Activated T-cell treated with anti-CD3 and anti-CD28 coated beads, Interleukin-2, amount 50 U/mL, for 4 hours (primary cell): ENCODE results near the gene GLIS1. TPM values are rescaled to one million over a fixed set of nuclear protein-coding genes. Genes with fewer than 3 reads are reported as not detected.

Source experiments
- ATAC-seq, 2 donors: fragments of 200-7000 bp; cut with Tn5 transposase; one replicate each; pipeline ENCODE4 v1.10.0; 2021
- DNase-seq: peaks from one replicate; pipeline ENCODE4 v3.0.0-alpha.2; 2020
- H3K27me3 Mint-ChIP-seq: one replicate; pipeline ENCODE4 v1.8.0; 2021; ENCODE audit warnings: low read depth, mixed read lengths
- H3K36me3 Mint-ChIP-seq: one replicate; pipeline ENCODE4 v1.8.0; 2022; ENCODE audit warnings: mixed read lengths; ENCODE audit not compliant: insufficient read depth
- H3K4me1 Mint-ChIP-seq: one replicate; pipeline ENCODE4 v1.8.0; 2021; ENCODE audit warnings: low read depth, mixed read lengths
- H3K4me3 Mint-ChIP-seq: one replicate; pipeline ENCODE4 v1.8.0; 2021; ENCODE audit warnings: mild to moderate bottlenecking, moderate library complexity, mixed read lengths
- H3K9me3 Mint-ChIP-seq: one replicate; pipeline ENCODE4 v1.8.0; 2021; ENCODE audit warnings: mixed read lengths
- total RNA-seq, 3 donors: library from RNA; stranded (reverse); gene quantifications; one replicate each; pipeline ENCODE4 v1.2.1, GENCODE V29; 2021

GLIS1 gene
- total RNA-seq, 3 donors from 2014 or later, result not detected

- Mint-ChIP-seq H3K4me3 (no peak overlapping the region), H3K27me3 (no peaks in the 10 kb centered on the region), H3K36me3 (no peaks in the 10 kb centered on the region), H3K9me3 (no peaks in the 10 kb centered on the region), H3K4me1 (no peaks in the 10 kb centered on the region)
- no peak for ATAC-seq
- no peak for DNase-seq
These were observed 213.4 kb downstream of the GLIS1 start for GRCh38 chr1:53525595-53525994.

GRCh38 chr1:53524428-53525375 lies 214.3 kb downstream of the GLIS1 start:
- Mint-ChIP-seq H3K4me1 (no peaks in the 10 kb centered on the region), H3K9me3 (no peaks in the 10 kb centered on the region), H3K27me3 (no peaks in the 10 kb centered on the region), H3K4me3 (no peak overlapping the region), H3K36me3 (no peaks in the 10 kb centered on the region)
- DNase-seq, result no peak
- ATAC-seq, result no peak

- DNase-seq (no peak), ATAC-seq (no peak)
- no peaks in the 10 kb centered on the region for H3K27me3 Mint-ChIP-seq
- H3K4me1 Mint-ChIP-seq, result no peaks in the 10 kb centered on the region
- no peaks in the 10 kb centered on the region for H3K9me3 Mint-ChIP-seq
- no peak overlapping the region for H3K4me3 Mint-ChIP-seq
- no peaks in the 10 kb centered on the region for H3K36me3 Mint-ChIP-seq
These were observed 216.9 kb downstream of the GLIS1 start for GRCh38 chr1:53521924-53522552.

- H3K27me3 Mint-ChIP-seq, result no peaks in the 10 kb centered on the region
- H3K9me3 Mint-ChIP-seq, result no peaks in the 10 kb centered on the region
- H3K4me1 Mint-ChIP-seq, result no peaks in the 10 kb centered on the region
- DNase-seq, result no peak
- H3K36me3 Mint-ChIP-seq, result no peaks in the 10 kb centered on the region
- no peak overlapping the region for H3K4me3 Mint-ChIP-seq
- ATAC-seq, result no peak
These were observed 218.5 kb downstream of the GLIS1 start for GRCh38 chr1:53520481-53520880.

- Mint-ChIP-seq H3K4me3 (no peak overlapping the region), H3K9me3 (no peaks in the 10 kb centered on the region), H3K36me3 (no peaks in the 10 kb centered on the region), H3K27me3 (no peaks in the 10 kb centered on the region), H3K4me1 (no peaks in the 10 kb centered on the region)
- DNase-seq (no peak), ATAC-seq (no peak)
These were observed 219.5 kb downstream of the GLIS1 start for GRCh38 chr1:53519421-53519820.

GRCh38 chr1:53518775-53519174 lies 220.2 kb downstream of the GLIS1 start:
- H3K27me3 Mint-ChIP-seq, result no peaks in the 10 kb centered on the region
- DNase-seq (no peak), ATAC-seq (no peak)
- H3K9me3 Mint-ChIP-seq, result no peaks in the 10 kb centered on the region
- H3K4me3 Mint-ChIP-seq, result no peak overlapping the region
- no peaks in the 10 kb centered on the region for H3K4me1 Mint-ChIP-seq
- H3K36me3 Mint-ChIP-seq, result no peaks in the 10 kb centered on the region

- H3K9me3 Mint-ChIP-seq, result no peaks in the 10 kb centered on the region
- H3K36me3 Mint-ChIP-seq, result no peaks in the 10 kb centered on the region
- ATAC-seq (no peak), DNase-seq (no peak)
- no peaks in the 10 kb centered on the region for H3K27me3 Mint-ChIP-seq
- H3K4me1 Mint-ChIP-seq, result no peaks in the 10 kb centered on the region
- no peak overlapping the region for H3K4me3 Mint-ChIP-seq
These were observed 221.1 kb downstream of the GLIS1 start for GRCh38 chr1:53517821-53518352.

GRCh38 chr1:53517109-53517508 lies 221.9 kb downstream of the GLIS1 start:
- no peaks in the 10 kb centered on the region for H3K36me3 Mint-ChIP-seq
- no peak overlapping the region for H3K4me3 Mint-ChIP-seq
- no peaks in the 10 kb centered on the region for H3K4me1 Mint-ChIP-seq
- ATAC-seq (no peak), DNase-seq (no peak)
- H3K9me3 Mint-ChIP-seq, result no peaks in the 10 kb centered on the region
- H3K27me3 Mint-ChIP-seq, result no peaks in the 10 kb centered on the region

GRCh38 chr1:53516181-53516580 lies 222.8 kb downstream of the GLIS1 start:
- H3K4me3 Mint-ChIP-seq, result no peak overlapping the region

GRCh38 chr1:53514436-53514835 lies 224.5 kb downstream of the GLIS1 start:
- Mint-ChIP-seq H3K36me3 (no peaks in the 10 kb centered on the region), H3K27me3 (no peaks in the 10 kb centered on the region), H3K9me3 (no peaks in the 10 kb centered on the region), H3K4me3 (no peak overlapping the region), H3K4me1 (no peaks in the 10 kb centered on the region)
- no peak for DNase-seq
- ATAC-seq, result no peak

More at GRCh38 chr1:53516181-53516580, 222.8 kb downstream of the GLIS1 start:
- Mint-ChIP-seq H3K36me3 (no peaks in the 10 kb centered on the region), H3K27me3 (no peaks in the 10 kb centered on the region), H3K4me1 (no peaks in the 10 kb centered on the region), H3K9me3 (no peaks in the 10 kb centered on the region)
- DNase-seq, result no peak
- no peak for ATAC-seq

- Mint-ChIP-seq H3K4me1 (no peaks in the 10 kb centered on the region), H3K27me3 (no peaks in the 10 kb centered on the region), H3K4me3 (no peak overlapping the region), H3K9me3 (no peaks in the 10 kb centered on the region), H3K36me3 (no peaks in the 10 kb centered on the region)
- DNase-seq (no peak), ATAC-seq (no peak)
These were observed 225.1 kb downstream of the GLIS1 start for GRCh38 chr1:53513846-53514245.

- H3K4me1 Mint-ChIP-seq, result no peaks in the 10 kb centered on the region
These were observed 225.9 kb downstream of the GLIS1 start for GRCh38 chr1:53512807-53513755.

GRCh38 chr1:53511933-53512806 lies 226.8 kb downstream of the GLIS1 start:
- no peaks in the 10 kb centered on the region for H3K9me3 Mint-ChIP-seq
- H3K36me3 Mint-ChIP-seq, result no peaks in the 10 kb centered on the region
- H3K27me3 Mint-ChIP-seq, result no peaks in the 10 kb centered on the region
- H3K4me1 Mint-ChIP-seq, result no peaks in the 10 kb centered on the region
- H3K4me3 Mint-ChIP-seq, result no peak overlapping the region
- DNase-seq (no peak), ATAC-seq (no peak)

More at GRCh38 chr1:53512807-53513755, 225.9 kb downstream of the GLIS1 start:
- no peaks in the 10 kb centered on the region for H3K9me3 Mint-ChIP-seq
- H3K4me3 Mint-ChIP-seq, result no peak overlapping the region
- ATAC-seq (no peak), DNase-seq (no peak)
- H3K36me3 Mint-ChIP-seq, result no peaks in the 10 kb centered on the region
- H3K27me3 Mint-ChIP-seq, result no peaks in the 10 kb centered on the region
